Suprapubic skin (tissue), 4 donors: ENCODE measurements around the gene WDR45B. TPM values are rescaled to one million over a fixed set of nuclear protein-coding genes. Genes with fewer than 3 reads are reported as not detected.

Source experiments
- DNase-seq, 2 donors: peaks; one replicate each; pipeline ENCODE4 v3.0.0-alpha.2; 2019; ENCODE audit warnings: low spot score in 2 of 2
- H3K27ac ChIP-seq: fragments of 200-600 bp; sonication (generic); one replicate; pipeline ENCODE4 v1.5.1; 2019
- H3K27me3 ChIP-seq: fragments of 200-600 bp; sonication (generic); one replicate; pipeline ENCODE4 v1.5.1; 2019
- H3K36me3 ChIP-seq: fragments of 200-600 bp; sonication (generic); one replicate; pipeline ENCODE4 v1.5.1; 2019
- H3K4me1 ChIP-seq: fragments of 200-600 bp; sonication (generic); one replicate; pipeline ENCODE4 v1.5.1; 2019
- H3K4me3 ChIP-seq: fragments of 200-600 bp; sonication (generic); one replicate; pipeline ENCODE4 v1.5.1; 2019; ENCODE audit warnings: mild to moderate bottlenecking
- H3K9me3 ChIP-seq: fragments of 200-600 bp; sonication (generic); one replicate; pipeline ENCODE4 v1.5.1; 2019
- CTCF ChIP-seq, 2 donors: fragments of 200-600 bp in 1 of 2; fragments of 450-650 bp in 1 of 2; sonication (generic) in 1 of 2; IDR thresholded peaks; one replicate each; pipeline ENCODE4 v1.5.1; 2016 to 2019; ENCODE audit warnings: antibody characterized with exemption in 2 of 2, mild to moderate bottlenecking in 1 of 2, moderate library complexity in 1 of 2
- EP300 ChIP-seq: sonication (generic); formaldehyde crosslinking; IDR thresholded peaks from one replicate; pipeline ENCODE4 v1.6.1; 2017; ENCODE audit warnings: antibody characterized with exemption
- POLR2A ChIP-seq, 2 donors: fragments of 450-650 bp; IDR thresholded peaks; one replicate each; pipeline ENCODE4 v1.6.1; 2017; ENCODE audit warnings: antibody characterized with exemption in 2 of 2, mild to moderate bottlenecking in 2 of 2, moderate library complexity in 2 of 2
- POLR2AphosphoS5 ChIP-seq, 3 donors: sonication (generic); formaldehyde crosslinking; IDR thresholded peaks; one replicate each; pipeline ENCODE4 v1.6.1; 2017; ENCODE audit warnings: antibody characterized with exemption in 3 of 3
- WGBS: methylation state at CpG from one replicate; pipeline ENCODE4 v1.1.5; 2018; 5-methylcytosine and 5-hydroxymethylcytosine counted together
- total RNA-seq, 4 donors: library from RNA; depleted of rRNA; stranded (reverse); fragments of >200 nt; gene quantifications; one replicate each; pipeline ENCODE4 v1.1.0, GENCODE V29; 2016

The WDR45B gene
- total RNA-seq, 4 donors from 2014 or later: 70.1 to 96.8 (median 90.0) TPM

DNA sequence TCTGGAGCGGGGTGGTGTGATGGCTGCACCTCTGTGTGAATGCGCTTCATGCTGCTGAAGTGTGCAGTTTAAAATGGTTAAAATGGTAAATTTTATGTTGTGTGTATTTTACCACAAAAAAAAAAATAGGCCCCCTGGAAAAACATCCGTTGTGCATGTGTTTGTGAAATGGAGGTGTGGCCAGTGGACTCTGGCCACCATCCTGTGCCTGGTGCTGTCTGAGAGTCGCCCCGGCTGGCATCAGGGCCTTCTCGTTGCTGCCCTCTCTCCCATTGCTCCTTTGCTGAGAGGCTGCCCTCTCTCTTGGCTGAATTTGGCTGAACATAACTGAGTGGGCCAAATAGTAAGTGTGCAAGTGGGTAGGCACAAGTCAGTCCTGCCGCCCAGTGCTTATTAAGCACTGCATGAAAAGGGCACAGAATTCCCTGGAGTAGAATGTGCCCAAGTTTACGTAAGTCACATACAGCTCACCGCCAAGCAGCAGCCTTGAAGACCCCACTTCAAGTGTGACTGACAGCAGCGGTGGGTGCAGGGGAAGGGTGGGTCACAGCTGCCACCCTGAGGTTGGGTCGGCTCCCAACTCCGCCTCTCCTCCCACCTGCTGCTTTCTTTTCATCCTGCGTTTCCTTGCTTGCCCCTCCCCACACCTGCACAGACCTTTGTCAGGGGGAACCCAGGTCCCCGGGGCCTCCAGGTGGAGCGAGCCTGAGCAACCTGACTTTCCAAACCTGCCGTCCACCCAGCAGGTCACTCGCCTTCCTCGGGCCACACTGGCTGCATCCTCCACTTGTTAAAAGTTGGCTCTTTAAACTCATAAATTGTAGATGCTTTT is 81.9 kb downstream of the WDR45B start:
- H3K36me3 ChIP-seq: peaks cover 56% of the 10 kb centered on the region
- H3K4me1 ChIP-seq: peaks cover 3% of the 10 kb centered on the region

GRCh38 chr17:82565551-82565950 is 82.7 kb downstream of the WDR45B start:
- WGBS: 56% methylated on average over 1 of the region's 1 CpG

More for the DNA sequence above, 81.9 kb downstream of the WDR45B start:
- WGBS: 83% methylated on average over 17 of the region's 18 CpGs
- no peaks in the 10 kb centered on the region for H3K9me3 ChIP-seq
- no peak overlapping the region for H3K27ac ChIP-seq
- TF ChIP-seq POLR2AphosphoS5 (IDR thresholded peaks at IDR 0.05) (no peak), EP300 (no peak), POLR2A (IDR thresholded peaks at IDR 0.05) (no peak), CTCF (IDR thresholded peaks at IDR 0.05) (no peak)
- no peaks in the 10 kb centered on the region for H3K27me3 ChIP-seq
- H3K4me3 ChIP-seq: no peak overlapping the region
- no peak for DNase-seq

More at GRCh38 chr17:82565551-82565950, 82.7 kb downstream of the WDR45B start:
- Histone ChIP-seq H3K36me3 (peaks cover 48% of the 10 kb centered on the region), H3K9me3 (no peaks in the 10 kb centered on the region), H3K27me3 (no peaks in the 10 kb centered on the region), H3K27ac (no peak overlapping the region), H3K4me3 (no peak overlapping the region), H3K4me1 (peaks cover 3% of the 10 kb centered on the region)
- DNase-seq: no peak
- TF ChIP-seq EP300 (no peak), POLR2AphosphoS5 (IDR thresholded peaks at IDR 0.05) (no peak), POLR2A (IDR thresholded peaks at IDR 0.05) (no peak), CTCF (IDR thresholded peaks at IDR 0.05) (no peak)

Other genes with a start within 250 kb of the WDR45B start
- 10 to 100 TPM; 28.1 to 84.6 (median 33.4) TPM for gene HEXD, start 230.1 kb downstream of the WDR45B start, total RNA-seq
- 10 to 100 TPM; 13.0 to 33.5 (median 20.0) TPM for gene OGFOD3, start 229.9 kb downstream of the WDR45B start, total RNA-seq
- gene CYBC1, start 197.7 kb downstream of the WDR45B start, total RNA-seq: 10 to 100 TPM; 36.4 to 53.1 (median 45.6) TPM
- gene NARF, start 189.7 kb downstream of the WDR45B start, total RNA-seq: 100 to 1,000 TPM in 1 of 4 donors, 10 to 100 TPM in 3; 37.6 to 105 (median 44.7) TPM
- gene FOXK2, start 128.7 kb downstream of the WDR45B start, total RNA-seq: 10 to 100 TPM; 62.7 to 94.5 (median 78.4) TPM
- gene RAB40B, start 50.3 kb upstream of the WDR45B start, total RNA-seq: 10 to 100 TPM; 15.9 to 24.3 (median 21.6) TPM
- gene FN3KRP, start 68.3 kb upstream of the WDR45B start, total RNA-seq: 10 to 100 TPM; 15.9 to 26.6 (median 21.4) TPM
- gene FN3K, start 87.2 kb upstream of the WDR45B start, total RNA-seq: 10 to 100 TPM in 1 of 4 donors, 1 to 10 TPM in 3; 2.0 to 19.2 (median 4.2) TPM
- 100 to 1,000 TPM in 1 of 4 donors, 10 to 100 TPM in 3; 49.7 to 119 (median 71.5) TPM for gene TBCD, start 103.6 kb upstream of the WDR45B start, total RNA-seq
- gene ZNF750, start 191.6 kb upstream of the WDR45B start, total RNA-seq: 100 to 1,000 TPM; 117 to 353 (median 233) TPM